ENCODE data around the gene SLC49A3.
"Not testable (repeated sequence)": the region's sequence is repeated elsewhere in the genome, so short reads cannot be mapped to it uniquely, and the experiment has no call there.

The SLC49A3 gene

GRCh38 chr4:722851-723360, 34.0 kb upstream of the SLC49A3 start:
- H3K4me3 ChIP-seq (ENCODE audit: low read depth, low read length): no peak overlapping the region
- no peak for DNase-seq (ENCODE audit: low read depth)

DNA sequence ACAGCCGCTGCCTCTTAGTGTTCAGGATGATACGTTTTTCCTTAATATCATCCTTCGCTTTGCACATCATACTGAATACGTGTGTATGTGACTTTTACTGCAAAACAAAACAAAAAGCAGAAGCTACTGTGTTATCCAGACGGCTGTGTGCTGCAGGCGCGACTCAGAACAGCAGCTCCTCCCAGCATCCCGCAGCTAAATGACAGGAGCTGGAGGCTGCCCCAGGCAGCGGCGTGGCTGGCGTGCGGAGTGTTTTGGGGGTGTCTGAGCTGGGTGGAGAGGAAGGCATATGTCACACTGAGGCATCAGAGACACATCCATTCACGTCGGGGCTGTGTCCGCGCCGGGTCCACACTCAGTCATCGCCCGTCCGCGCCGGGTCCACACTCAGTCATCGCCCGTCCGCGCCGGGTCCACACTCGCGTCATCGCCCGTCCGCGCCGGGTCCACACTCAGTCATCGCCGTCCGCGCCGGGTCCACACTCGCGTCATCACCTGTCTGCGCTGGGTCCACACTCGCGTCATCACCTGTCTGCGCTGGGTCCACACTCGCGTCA, 33.3 kb upstream of the SLC49A3 start:
- H3K4me3 ChIP-seq (ENCODE audit: low read depth, low read length): no peak overlapping the region
- DNase-seq (ENCODE audit: low read depth): no peak

GRCh38 chr4:721261-722168, 32.6 kb upstream of the SLC49A3 start:
- no peak overlapping the region for H3K4me3 ChIP-seq (ENCODE audit: low read depth, low read length)
- no peak for DNase-seq (ENCODE audit: low read depth)

- DNase-seq (ENCODE audit: low read depth): no peak
- no peak overlapping the region for H3K4me3 ChIP-seq (ENCODE audit: low read depth, low read length)
These were observed 31.3 kb upstream of the SLC49A3 start for GRCh38 chr4:720111-720860.

- DNase-seq (ENCODE audit: low read depth): no peak
- no peak overlapping the region for H3K4me3 ChIP-seq (ENCODE audit: low read depth, low read length)
These were observed 29.5 kb upstream of the SLC49A3 start for GRCh38 chr4:718460-718859.

DNA sequence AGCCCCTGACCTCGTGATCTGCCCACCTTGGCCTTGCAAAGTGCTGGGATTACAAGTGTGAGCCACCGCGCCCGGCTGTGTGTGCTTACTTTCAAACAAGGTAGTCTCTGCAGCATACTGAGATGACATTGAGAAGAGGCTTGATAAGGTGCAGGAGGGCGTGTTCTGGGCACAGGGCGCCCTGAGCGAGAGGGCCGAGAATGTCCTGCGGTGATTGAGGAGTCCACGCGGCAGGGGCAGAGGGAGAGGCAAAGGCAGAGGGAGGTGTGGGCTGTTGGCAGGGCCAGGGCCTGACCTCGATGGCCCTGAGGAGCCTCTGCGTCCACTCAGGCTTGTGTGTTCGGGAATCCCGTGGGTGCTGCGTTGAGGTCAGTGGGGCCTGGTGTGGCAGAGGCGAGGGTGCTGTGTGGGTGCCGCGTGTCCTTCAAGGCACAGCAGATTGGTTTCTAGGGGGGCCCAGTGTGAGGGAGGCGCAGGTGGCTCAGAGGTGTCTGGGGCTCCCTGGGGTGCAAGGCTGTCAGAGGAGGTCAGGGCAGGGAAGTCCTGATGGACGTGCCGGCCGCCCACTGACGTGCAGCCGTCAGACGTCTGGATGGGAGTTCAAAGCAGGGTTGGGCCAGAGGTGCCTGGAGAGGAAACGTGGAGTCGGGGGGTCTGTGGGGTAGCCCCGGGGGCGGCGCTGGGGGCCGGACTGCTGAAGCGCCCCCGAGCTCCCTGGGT, 28.8 kb upstream of the SLC49A3 start:
- no peak for DNase-seq (ENCODE audit: low read depth)
- H3K4me3 ChIP-seq (ENCODE audit: low read depth, low read length): no peak overlapping the region

DNA sequence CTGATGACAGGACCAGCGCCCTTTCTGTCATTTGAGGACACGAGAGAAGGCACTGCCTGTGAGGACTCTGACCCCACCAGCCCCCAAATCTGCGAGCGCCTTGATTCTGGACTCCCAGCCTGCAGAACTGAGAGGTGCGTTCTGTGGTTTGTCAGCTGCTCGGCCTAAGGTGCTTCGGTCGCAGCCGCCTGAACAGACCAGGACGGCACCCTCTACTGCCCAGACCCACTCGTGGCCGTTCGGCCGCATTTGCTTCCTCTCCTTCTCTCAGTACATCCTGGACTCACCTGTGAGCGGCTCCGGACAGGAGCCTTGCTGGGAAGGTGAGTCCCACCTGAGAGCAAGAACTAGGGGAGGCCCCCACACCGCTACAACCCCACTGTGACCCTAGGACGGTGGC, 25.1 kb upstream of the SLC49A3 start:
- H3K4me3 ChIP-seq (ENCODE audit: low read depth, low read length): no peak overlapping the region
- DNase-seq (ENCODE audit: low read depth): no peak

GRCh38 chr4:712916-713632, 24.1 kb upstream of the SLC49A3 start:
- no peak overlapping the region for H3K4me3 ChIP-seq (ENCODE audit: low read depth, low read length)
- DNase-seq (ENCODE audit: low read depth): no peak

DNA sequence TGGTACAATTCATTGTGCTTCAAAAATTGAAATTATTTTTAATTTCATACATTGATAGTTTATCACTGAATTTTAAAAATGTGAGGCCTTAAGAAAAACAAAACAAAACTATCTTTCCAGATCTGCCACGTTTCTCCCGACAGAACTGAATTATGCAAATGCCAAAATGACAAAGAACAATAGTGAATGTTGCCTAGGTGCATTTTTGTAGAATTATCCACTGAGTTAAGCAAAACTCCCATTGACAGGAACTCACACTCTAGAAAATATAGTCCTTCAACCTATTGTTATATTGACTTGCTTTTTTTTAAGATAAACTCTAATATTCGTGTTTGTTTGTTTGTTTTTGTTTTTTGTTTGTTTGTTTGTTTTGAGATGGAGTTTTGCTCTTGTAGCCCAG, 23.1 kb upstream of the SLC49A3 start:
- DNase-seq (ENCODE audit: low read depth): no peak
- no peak overlapping the region for H3K4me3 ChIP-seq (ENCODE audit: low read depth, low read length)

DNA sequence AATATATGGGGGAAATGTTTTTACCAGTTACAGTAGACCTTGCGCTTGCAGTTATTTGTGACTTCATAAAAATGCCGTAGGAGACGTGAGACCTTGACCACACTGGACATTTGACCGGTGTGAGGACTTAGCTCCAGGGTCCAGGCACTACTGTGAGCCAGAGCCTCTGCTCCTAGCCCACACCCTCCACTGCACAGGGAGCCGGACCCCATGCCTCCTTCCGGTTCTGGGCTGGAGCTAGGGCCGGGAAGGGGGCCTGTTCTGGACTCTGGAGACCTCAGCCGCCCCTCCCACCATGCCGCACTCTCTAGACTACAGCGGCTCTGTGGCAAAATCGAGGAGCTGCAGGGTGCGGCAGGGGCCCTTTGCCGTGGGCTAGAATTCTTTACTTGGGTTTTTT, 22.0 kb upstream of the SLC49A3 start:
- no peak for DNase-seq (ENCODE audit: low read depth)
- H3K4me3 ChIP-seq (ENCODE audit: low read depth, low read length): no peak overlapping the region

- H3K4me3 ChIP-seq (ENCODE audit: low read depth, low read length): no peak overlapping the region
- DNase-seq (ENCODE audit: low read depth): no peak
These were observed 21.2 kb upstream of the SLC49A3 start for GRCh38 chr4:710116-710515.

GRCh38 chr4:709348-709747, 20.4 kb upstream of the SLC49A3 start:
- no peak for DNase-seq (ENCODE audit: low read depth)
- H3K4me3 ChIP-seq (ENCODE audit: low read depth, low read length): no peak overlapping the region

GRCh38 chr4:708631-708933, 19.6 kb upstream of the SLC49A3 start:
- H3K4me3 ChIP-seq (ENCODE audit: low read depth, low read length): no peak overlapping the region
- no peak for DNase-seq (ENCODE audit: low read depth)

GRCh38 chr4:707929-708630, 19.1 kb upstream of the SLC49A3 start:
- H3K4me3 ChIP-seq (ENCODE audit: low read depth, low read length): no peak overlapping the region
- DNase-seq (ENCODE audit: low read depth): no peak

GRCh38 chr4:706834-707598, 18.1 kb upstream of the SLC49A3 start:
- peak overlapping the region; percentile 90 for H3K4me3 ChIP-seq (ENCODE audit: low read depth, low read length)
- no peak for DNase-seq (ENCODE audit: low read depth)

- peak overlapping the region; percentile 90 for H3K4me3 ChIP-seq (ENCODE audit: low read depth, low read length)
- not testable (repeated sequence) for DNase-seq (ENCODE audit: low read depth)
These were observed 17.2 kb upstream of the SLC49A3 start for GRCh38 chr4:706083-706633.

GRCh38 chr4:705278-706082, 16.5 kb upstream of the SLC49A3 start, which contains the start of gene PCGF3:
TSS of gene PCGF3 (plus strand) at chr4:705832. CDS start at chr4:733681, 27,849 bp downstream.
- peak within 1 kb of the TSS; percentile 90 for H3K4me3 ChIP-seq (ENCODE audit: low read depth, low read length)
- DNase-seq (ENCODE audit: low read depth): peak; percentile 81

All from skeletal muscle cell (primary cell).